ENCODE data around the gene RAB3GAP1. TPM values are rescaled to one million over a fixed set of nuclear protein-coding genes. Genes with fewer than 3 reads are reported as not detected.
"Not testable (repeated sequence)": the region's sequence is repeated elsewhere in the genome, so short reads cannot be mapped to it uniquely, and the experiment has no call there.

RAB3GAP1 gene
- total RNA-seq, 1 donor from 2014 or later, result 39.2 TPM

DNA sequence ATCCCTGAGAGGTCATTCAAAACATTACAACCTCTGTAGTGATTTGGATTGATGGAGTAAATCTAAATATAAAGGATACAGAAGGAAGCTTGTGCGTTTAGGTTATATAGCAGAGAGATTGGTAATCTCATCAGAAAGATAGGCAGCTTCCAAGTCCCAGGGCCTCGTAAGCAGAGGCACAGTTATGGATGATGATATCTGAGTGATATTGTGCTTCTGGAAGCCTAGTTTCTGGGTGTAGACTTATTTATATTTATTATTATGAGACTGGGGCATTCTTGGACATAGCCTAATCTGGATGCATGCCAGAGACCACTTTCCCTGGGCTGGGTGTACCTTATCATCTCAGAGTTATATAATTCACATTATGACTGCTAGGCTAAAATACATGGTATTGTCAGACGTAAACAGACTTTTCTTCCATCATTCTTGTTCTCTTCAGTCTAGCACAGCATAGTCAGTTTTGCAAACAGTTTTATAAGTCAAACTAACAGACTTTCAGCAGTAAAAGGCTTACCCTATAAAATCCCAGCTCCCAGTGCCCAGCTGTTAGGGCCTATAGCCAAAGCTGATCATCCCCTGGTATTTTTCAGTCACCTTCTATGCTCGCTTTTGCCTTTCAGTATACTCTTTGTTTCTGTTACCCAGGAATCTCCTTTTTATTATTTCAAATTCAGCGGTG, 47.9 kb downstream of the RAB3GAP1 start:
- no peak for DNase-seq (ENCODE audit: low spot score)

DNA sequence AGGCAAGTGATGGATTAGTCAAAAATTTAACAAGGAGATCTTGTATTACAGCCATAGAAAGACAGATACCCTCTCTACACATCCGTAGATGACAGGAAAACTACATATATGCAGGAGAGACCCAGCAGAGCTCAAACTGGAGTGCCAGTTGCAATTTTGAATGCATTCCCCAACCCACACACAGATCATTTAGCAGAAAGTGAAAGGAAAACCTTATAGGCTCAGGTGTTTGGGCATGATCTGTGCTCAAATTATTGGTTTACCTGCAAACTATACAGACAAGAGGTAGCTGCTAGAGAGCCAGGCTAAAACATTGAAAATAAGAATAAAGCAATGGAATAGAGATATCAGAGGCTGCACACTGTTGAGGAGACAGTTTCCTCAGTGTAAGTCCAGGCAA, 51.8 kb downstream of the RAB3GAP1 start:
- DNase-seq (ENCODE audit: low spot score), result no peak

DNA sequence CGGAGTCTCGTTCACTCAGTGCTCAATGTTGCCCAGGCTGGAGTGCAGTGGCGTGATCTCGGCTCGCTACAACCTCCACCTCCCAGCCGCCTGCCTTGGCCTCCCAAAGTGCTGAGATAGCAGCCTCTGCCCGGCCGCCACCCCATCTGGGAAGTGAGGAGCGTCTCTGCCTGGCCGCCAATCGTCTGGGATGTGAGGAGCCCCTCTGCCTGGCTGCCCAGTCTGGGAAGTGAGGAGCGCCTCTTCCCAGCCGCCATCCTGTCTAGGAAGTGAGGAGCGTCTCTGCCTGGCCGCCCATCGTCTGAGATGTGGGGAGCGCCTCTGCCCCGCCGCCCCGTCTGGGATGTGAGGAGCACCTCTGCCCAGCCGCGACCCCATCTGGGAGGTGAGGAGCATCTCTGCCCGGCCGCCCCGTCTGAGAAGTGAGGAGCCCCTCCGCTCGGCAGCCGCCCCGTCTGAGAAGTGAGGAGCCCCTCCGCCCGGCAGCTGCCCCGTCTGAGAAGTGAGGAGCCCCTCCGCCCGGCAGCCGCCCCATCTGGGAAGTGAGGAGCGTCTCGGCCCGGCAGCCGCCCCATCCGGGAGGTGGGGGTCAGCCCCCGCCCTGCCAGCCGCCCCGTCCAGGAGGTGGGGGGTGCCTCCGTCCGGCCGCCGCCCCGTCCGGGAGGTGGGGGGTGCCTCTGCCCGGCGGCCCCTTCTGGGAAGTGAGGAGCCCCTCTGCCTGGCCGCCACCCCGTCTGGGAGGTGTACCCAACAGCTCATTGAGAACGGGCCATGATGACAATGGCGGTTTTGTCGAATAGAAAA, 53.6 kb downstream of the RAB3GAP1 start:
- DNase-seq (ENCODE audit: low spot score), result not testable (repeated sequence)

DNA sequence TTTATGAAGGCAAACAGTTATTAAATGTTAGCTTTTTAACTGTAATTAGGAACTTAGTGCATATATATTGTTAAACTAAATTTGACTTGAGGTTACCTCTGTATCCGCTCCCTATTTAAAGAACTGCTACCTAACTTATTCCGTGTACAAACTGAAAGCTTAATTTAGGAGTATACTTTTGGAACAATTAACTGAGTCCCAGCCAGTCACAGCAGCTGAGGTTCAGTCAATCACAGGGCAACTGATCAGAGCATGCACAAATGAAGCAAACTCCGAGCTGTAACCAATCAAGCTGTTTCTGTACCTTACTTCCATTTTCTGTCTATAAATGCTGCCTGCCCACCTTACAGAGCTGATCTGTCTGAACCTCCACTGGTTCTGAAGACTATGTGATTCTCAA, 61.2 kb downstream of the RAB3GAP1 start:
- no peak for DNase-seq (ENCODE audit: low spot score)

GRCh38 chr2:135119582-135119981, 67.5 kb downstream of the RAB3GAP1 start:
- DNase-seq (ENCODE audit: low spot score), result no peak

DNA sequence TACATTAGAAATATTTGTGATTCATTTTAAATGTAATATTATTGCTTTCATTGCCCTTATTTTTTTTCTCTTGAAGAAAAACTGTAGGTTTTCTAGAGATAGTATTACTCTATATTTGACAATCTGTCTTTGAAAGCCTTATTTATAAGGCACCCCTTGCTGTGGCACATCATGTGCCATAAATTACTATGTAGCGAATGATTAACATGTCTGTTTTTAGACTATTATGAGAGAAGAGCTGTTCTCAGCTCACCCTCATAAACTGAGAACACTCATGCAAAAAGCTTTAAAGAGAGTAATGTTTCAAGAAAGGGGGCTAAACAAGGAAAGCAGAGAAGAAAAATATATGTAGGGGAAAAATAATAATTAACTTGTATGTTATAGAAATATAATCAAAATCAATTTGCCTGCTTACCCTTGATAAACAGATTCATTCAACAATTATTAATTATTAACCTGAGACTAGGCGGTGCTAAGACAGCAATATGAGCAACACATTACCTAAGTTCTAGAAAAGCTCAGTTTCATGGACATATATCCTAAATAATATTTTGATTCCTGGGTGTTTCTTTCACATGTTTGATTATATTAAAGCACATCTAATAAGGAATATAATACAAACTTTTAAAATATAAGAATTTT, 69.0 kb downstream of the RAB3GAP1 start:
- no peak for DNase-seq (ENCODE audit: low spot score)

GRCh38 chr2:135121658-135122039, 69.6 kb downstream of the RAB3GAP1 start:
- DNase-seq (ENCODE audit: low spot score), result not testable (repeated sequence)

- DNase-seq (ENCODE audit: low spot score), result no peak
Measured at GRCh38 chr2:135124924-135125886, 73.1 kb downstream of the RAB3GAP1 start.

DNA sequence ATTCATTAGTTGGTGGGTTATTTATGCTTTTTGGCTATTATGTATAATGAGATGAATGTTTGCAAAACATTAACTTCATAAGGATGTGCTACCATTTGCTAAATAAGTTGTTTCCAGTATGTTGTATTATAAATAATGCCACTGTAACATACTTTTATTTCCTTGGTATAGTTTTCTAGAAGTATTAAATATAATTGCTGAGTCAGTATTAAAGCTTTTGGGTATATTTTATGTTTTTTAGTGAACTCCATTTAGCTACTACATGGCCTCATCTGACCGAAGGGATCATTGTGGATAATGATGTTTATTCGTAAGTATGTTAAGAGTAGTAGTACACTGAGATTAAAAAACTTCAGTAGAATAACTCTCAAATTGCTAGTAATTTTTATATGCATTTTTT, 73.8 kb downstream of the RAB3GAP1 start:
- DNase-seq (ENCODE audit: low spot score), result no peak

GRCh38 chr2:135130751-135131150, 78.7 kb downstream of the RAB3GAP1 start:
- DNase-seq (ENCODE audit: low spot score), result no peak

- DNase-seq (ENCODE audit: low spot score), result no peak
Measured at GRCh38 chr2:135132314-135132713, 80.2 kb downstream of the RAB3GAP1 start.

- DNase-seq (ENCODE audit: low spot score), result no peak
Measured at GRCh38 chr2:135140606-135141005, 88.5 kb downstream of the RAB3GAP1 start.

DNA sequence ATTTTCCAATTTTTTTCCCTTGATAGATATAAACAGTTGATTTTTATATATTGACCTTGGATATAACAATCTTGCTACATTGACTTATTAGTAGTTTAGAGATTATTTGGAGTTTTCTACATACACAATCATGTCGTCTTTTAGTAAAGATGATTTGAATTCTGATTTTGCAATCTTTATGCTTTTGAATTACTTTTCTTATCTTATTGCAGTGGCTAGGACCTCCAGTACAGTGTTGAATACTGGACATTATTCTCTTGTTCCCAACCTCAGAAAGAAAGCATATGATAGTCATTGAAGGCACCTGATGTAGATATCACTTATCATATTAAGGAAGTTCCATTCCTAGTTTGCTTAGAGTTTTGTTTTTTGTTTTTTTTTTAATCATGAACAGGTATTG, 90.2 kb downstream of the RAB3GAP1 start:
- no peak for DNase-seq (ENCODE audit: low spot score)

DNA sequence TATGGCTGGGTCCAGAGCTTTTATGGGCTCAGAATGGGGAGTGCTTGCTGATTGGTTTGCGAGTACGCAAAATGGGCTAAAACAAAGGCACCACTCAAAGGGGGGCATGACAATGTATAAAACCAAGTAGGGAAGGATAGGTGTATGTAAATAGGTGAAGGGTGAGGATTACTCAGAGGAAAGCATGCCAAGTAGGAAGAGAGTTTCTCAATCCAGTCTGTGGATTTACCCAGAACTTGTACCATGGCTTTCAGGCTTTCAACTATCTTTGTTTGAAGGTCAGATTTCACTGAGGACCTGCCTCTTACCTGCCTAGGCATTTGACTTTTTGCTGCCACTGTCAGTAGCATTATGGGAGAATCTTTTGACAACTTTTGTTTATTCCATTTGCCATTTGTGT, 92.3 kb downstream of the RAB3GAP1 start:
- DNase-seq (ENCODE audit: low spot score), result no peak

- no peak for DNase-seq (ENCODE audit: low spot score)
Measured at GRCh38 chr2:135149251-135149650, 97.2 kb downstream of the RAB3GAP1 start.

- no peak for DNase-seq (ENCODE audit: low spot score)
Measured at GRCh38 chr2:135150725-135151124, 98.6 kb downstream of the RAB3GAP1 start.

- DNase-seq (ENCODE audit: low spot score), result no peak
Measured at GRCh38 chr2:135151615-135152014, 99.5 kb downstream of the RAB3GAP1 start.

DNA sequence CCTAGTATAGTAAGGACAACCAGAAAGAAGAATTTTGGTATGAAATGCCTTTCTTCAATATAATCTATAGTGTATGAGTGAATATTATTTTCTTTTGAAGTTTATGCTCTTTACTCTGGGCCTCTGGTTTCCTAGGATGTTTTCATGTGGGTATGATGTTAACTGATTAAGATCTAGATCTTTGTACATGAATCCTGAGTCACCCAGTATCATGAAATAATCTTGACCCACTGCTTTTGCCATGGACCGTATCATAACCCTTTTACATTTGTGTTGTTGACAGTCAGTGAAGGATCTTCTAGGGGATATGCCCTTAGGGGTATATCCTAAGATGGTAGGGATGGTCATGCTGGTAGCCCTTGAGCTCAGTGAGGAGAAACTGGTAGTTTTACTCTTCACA, 100.3 kb downstream of the RAB3GAP1 start:
- DNase-seq (ENCODE audit: low spot score), result no peak

DNA sequence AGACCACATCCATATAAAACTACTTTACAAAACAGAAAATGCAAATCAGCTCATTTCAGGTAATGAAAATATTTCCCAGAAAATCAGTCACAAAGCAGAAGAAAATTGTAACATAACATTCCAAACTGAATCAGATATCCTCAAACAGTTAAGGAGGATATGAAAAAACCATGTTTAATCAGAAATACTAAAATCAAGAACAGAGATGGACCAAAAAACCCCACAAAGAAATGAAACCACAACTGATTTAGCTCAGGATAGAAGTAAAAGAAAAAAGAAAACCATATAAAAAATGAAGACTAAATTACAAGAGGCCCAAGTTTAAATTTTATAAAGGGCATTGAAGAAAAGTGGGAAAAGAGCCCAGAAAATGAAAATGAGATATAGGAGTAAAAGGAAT, 102.9 kb downstream of the RAB3GAP1 start:
- no peak for DNase-seq (ENCODE audit: low spot score)

DNA sequence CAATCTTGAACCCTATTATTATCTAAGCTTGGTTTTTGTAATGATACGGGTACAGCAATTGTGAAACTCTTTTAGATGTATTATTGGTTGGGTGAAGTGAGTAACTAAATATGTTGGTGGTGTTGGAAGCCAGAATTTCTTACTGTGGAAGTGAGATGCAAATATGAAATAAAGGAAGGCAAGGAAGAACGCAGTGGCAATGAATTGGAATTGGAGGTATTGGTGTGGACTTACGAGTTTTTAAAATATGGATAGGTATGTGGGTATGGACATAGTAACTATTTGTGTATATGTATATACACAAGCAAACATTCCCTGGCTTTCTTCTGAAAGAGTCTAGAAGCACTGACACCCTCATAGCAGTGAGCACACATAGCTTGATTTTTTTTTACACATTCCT, 105.8 kb downstream of the RAB3GAP1 start:
- DNase-seq (ENCODE audit: low spot score), result no peak

DNA sequence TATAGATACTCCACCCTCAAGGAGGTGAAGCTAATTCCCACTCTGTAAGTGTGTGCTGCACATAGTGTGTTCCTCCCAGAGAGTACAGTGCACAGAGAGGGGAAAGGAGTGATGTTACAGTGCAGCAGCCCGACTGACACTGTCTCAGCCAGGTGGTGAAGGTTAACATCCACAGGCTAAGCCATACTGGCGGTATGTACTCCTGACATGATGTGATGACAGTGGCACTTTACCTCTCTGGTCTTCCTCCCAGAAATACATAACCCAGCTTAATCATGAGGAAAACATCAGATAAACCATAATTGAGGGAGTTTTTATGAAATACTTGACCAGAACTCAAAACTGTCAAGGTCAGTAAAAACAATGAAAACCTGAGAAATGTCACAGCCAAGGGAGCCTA, 107.1 kb downstream of the RAB3GAP1 start:
- DNase-seq (ENCODE audit: low spot score), result no peak
